GM18868 (cell line): Measurements from ENCODE around the gene TNFSF11.

Experiments used
- ATAC-seq: cut with Tn5 transposase; IDR thresholded peaks from one replicate; pipeline ENCODE4 v1.9.1; 2021; ENCODE audit warnings: mild to moderate bottlenecking, moderate library complexity; ENCODE audit not compliant: unreplicated experiment

Gene TNFSF11

DNA sequence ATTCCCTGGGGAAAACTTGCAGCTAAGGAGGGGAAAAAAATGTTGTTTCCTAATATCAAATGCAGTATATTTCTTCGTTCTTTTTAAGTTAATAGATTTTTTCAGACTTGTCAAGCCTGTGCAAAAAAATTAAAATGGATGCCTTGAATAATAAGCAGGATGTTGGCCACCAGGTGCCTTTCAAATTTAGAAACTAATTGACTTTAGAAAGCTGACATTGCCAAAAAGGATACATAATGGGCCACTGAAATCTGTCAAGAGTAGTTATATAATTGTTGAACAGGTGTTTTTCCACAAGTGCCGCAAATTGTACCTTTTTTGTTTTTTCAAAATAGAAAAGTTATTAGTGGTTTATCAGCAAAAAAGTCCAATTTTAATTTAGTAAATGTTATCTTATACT is 33.6 kb downstream of the TNFSF11 start:
- no peak for ATAC-seq

DNA sequence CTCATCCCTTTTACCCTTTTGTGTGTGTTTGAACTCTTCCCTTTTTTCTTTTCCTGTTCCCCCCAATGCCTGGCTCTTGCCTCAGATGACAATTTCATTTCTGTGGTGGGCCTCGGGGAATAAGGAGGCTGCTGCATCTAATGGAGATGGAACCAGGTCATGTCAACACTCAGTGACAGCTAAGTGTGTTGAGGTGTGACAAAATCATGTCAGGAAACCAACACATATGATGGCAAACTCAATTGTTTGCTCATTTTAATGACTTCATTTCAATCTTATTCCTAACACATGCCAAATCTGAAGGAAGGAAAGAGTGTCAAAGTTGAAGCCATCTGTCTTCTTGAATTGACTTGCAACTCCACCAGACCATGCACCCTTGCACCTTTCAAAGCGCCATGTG is 36.7 kb downstream of the TNFSF11 start:
- ATAC-seq = no peak

DNA sequence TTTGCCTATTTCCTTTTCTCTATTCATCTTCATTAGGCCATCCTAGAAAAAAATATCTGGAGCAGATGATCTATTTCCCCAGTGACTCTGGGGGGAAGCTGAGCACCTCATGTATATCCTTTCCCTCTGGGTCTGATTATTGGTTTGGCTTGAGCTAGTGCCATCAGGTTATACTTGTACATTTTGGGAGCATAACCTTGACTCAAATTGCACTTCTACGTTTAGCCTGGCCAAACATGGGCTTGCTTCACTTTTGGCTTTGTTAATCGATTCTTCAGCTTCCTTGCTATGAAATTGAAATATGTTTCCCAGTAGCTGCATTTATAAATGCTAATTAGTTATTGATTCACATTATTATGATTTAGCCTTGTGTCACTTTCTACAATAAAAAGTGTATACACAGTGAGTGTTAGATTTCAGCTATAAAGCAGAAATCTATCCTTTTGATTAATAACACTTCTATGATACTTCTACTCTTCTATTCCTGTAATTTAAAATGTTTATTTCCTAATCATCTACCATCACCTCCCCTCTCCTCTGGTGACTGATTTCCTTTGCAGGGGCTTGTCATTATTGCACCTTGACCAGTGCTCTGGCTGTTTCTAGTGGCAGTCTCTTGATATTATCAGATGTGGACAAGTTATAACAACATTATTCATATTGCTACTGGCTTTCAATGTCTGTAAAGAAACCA is 37.3 kb downstream of the TNFSF11 start:
- ATAC-seq = no peak

DNA sequence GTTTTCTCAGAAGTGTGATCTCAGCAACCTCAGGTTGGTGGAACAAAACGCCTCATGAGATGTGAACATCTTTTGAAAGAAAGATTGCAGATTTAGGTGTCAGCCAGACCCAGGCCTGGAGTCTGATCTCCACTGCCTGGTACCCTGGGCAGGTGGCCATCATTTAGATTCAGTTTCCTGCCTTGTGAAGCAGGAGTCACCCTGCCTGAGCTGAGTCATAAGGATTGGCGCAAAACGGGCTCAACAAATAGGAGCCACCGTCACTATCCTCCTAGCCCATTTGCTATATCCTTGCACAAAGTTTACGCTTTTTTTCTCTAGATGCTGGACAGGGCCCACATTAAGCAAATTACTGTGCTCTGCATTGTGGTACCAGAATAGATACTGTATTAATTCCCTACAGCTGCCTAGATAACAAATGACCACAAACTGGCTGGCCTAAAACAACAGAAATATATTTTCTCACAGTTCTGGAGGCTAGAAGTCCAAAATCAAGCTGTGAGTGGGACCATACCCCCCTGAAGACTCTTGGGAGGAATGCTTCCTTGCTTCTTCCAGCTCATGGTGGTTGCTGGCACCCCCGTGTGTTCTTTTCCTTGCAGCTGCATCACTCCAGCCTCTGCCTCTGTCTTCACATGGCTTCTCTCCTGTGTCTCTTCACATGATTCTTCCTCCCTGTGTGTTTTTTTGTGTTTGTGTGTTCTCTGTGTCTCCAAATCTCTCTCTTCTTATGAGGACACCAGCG is 38.2 kb downstream of the TNFSF11 start:
- ATAC-seq = no peak

DNA sequence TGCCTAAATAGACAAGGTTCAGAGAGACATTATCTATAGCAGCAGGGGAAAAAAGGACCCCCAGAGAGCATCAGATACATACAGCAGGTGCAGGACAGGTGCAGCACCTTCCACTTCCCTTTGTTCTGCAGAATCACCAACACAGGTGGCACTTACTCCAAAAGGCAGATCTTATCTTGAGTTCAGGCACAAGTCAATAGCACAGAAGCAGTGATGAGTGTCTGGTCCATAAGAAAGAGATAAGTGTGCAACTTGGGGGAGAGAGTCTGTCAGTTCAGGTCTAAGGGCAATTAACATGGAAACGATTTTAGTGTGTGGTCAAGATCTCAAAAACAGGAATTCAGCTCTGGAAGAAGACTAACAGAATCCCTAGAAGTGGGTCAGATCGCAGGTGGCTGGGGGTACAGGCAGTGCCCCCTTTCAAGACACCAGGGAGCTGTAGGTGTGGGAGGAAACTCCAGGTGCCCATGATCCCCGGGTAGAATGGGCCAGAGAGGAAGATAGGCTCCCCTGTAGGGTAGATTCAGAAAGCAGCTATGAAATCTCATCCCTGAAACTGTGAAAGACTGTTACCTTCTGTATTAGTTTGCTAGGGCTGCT is 40.6 kb downstream of the TNFSF11 start:
- no peak for ATAC-seq

DNA sequence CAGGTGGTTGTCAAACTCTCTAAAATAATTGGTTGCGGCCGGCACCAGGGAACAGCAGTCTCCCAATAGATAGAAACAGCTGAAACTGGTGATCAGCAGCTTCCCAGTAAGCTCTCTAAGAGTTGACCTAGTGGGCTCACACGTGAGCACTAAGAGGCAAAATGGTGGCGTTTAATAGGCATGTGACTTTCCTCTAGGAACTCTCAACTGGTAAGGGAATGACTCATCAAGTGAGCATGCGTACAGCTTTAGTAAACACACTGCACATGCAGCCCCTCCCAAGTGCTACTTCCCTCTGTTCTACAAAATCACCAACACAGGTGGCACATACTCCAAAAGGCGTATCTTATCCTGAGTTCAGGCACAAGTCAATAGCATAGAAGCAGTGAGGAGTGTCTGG is 41.7 kb downstream of the TNFSF11 start:
- ATAC-seq = no peak

DNA sequence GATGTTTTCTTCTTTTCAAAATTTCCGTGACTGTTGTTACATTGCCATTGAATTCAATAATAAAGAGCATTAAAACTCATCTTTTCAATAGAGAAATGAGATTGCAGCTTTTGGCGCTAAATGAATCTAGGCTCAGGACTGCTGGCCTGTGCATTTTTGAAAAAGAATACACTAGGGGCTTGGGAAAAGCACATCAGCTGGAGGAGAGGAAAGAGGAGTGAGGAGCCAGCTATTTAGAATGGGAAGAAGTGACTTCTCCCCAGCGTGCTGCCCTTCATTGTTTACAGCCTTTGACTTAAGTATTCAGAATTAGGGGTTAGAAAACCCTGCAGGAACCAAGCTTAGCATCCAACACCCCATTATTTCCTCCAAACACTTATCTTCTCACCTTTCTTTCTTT is 43.3 kb downstream of the TNFSF11 start:
- no peak for ATAC-seq

DNA sequence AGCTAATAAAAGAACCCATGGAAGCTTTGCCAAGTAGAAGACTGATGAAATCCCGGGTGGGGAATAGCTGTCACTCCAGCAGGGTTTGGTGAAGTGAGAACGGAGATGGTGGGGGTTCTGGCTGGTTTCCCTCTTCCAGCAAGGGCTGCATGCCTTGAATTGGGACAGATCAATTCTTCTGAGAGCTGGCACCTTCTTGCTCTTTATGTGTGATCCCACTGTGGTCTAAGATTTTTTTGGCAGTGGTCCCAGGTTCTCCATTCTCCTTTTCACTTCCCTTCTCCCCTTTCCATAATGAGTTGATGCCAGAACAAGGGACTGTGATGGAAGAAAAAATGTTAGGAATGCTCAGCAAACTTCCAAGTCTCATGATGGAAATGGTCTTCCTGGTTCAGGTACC is 50.0 kb downstream of the TNFSF11 start:
- no peak for ATAC-seq

DNA sequence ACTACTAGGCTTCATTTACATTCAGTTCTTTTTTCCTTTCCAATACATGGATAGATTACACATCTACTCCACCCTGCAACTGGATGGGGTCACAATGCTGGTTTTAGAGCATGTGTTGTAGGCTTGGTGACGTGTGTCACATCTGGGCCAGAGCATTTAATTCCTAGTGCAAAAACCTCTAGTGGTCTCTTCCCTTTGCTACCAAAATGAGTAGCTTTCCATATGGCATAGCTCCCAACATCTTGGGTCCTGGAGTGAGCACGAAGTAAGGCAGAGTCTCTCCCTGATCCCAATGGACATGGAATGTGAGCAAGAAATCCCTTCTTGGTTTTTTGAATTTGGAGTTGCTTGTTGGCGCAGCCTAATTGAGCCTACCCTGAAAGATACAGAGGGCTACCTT is 51.7 kb downstream of the TNFSF11 start:
- ATAC-seq = no peak

DNA sequence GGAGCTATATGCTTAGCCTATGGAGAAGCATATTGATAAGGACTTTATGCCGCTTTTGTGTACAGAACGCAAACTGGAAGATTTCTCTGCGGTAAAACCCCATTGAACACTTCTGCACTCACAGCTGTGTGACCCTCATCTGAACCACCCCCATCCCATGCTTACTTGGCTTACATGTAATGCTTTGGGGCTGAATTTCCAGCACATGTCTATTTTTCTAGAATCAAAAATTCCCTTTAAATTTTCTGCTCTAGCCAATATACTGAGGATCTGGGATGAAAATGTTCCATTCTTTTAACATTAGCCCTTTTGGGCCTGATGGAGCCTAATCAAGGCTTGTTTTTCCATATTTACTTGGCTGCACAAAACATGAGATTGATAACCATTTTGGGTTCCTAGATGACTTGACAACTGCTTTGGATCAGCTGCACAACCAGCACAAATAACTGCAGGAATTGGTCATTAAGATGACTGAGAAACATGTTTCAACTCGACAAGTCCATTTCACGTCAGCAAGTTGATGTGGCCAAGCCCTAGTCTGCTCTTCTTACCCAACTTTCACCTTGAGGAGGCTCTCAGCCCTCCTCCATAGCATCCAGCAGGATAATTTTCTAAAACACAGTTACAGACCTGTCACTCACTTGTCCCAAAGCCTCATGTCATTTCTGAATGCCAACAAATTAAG is 52.4 kb downstream of the TNFSF11 start:
- ATAC-seq = no peak

DNA sequence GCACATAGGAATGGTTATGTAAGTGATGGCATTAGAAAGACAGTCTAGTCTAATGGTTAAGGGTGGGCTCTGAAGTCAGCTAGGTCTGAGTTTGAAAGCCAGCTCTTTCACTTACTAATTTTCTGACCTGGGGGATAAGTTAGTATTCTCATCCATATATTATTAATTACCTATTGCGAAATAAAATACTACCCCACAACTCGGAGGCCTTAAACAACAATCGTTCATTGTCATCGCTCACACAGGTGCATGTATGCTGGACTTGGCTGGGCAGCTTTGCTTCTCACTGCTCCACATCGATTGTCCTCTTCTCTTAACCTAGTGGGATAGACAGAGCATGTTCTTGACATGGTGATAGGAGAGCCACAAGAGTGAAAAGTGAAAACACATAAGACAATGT is 54.7 kb downstream of the TNFSF11 start:
- no peak for ATAC-seq

DNA sequence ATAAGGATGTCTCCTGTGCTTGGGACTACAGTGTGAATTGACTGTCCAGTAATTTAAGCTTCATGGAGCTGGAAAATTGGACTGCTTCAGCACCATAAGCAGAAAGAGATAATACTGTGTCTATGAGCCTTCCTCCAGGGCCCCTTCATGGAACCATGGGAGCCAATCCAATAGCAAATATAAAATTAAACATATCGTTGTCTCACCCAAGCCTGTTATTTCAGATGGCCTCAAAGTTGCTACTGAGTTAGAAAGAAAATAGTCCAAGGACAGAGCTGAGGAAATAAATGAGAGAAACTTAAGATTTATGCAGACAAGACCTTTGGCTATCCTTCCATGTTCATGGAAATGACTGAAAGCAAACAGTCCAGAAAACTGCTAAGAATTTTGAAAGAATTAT is 57.2 kb downstream of the TNFSF11 start:
- no peak for ATAC-seq

DNA sequence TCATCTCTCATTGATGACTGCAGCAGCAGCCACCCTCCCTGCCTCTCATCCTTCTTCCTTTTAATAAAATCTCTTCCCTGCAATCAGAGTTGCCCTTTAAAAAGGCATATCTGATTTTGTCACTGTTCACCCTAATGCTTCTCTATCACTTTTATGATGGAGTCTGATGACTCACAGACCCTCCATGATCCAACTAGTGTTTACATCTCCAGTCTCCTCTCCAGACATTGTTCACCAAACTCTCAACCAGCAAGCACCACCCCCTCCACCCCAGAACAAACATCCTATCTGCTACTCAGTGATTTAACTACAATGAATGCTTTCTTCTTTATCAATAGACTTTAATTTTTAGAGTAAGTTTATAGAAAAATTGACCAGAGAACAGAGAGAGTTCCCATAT is 59.5 kb downstream of the TNFSF11 start:
- ATAC-seq = no peak

DNA sequence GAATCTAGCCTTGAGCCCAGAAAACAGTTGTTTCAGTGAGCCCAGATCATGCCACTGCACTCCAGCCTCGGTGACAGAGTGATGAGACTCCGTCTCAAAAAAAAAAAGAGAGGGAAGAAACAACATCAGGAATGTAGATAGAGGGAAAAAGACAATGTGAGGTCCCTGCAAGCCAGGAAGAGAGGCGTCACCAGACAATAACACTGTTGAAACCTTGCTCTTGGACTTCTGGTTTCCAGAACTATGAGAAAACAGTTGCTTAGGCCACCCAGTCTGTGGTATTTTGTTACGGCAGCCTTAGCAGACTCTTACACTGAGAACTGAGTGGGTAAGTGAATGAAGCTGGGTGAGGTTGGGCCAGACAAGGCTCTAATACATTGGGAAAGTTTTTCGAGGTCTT is 64.1 kb downstream of the TNFSF11 start:
- no peak for ATAC-seq

DNA sequence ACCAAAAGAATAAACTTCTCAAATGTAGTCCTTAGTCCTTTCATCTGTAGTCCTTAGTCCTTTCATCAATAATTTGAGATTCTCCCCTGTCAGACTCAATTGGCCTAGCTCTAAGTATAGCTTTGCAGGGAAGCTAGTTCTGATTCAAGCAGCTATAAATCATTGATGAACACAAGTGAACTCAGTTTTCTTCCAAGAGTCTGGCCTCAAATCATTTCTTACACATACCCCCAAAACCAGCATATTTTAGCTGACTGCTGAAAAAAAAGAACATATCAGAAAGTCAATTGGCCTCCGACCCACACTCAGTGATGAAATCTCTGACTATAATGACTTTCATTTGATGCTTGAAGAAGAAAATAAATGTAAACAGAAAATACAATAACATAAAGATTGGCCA is 64.9 kb downstream of the TNFSF11 start:
- no peak for ATAC-seq

DNA sequence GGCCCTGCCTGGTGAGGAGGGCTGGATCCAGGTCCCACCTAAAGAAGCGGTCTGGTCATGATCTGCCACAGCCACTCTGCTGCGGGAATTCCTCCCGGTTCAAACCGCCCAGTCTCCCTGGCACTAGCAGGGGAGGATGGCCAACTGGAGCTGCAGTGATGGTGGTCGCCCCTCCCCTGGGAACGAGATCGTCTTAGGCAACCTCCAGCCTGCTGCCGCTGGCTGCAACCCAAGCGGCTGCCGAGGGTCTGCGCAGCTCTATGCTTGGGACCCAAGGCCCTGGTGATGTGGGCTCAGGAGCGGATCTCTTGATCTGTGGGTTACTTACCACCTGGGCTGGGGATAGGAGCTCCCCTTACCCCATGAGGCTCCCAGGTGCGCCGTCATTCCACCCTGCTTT is 69.1 kb downstream of the TNFSF11 start:
- ATAC-seq = no peak

DNA sequence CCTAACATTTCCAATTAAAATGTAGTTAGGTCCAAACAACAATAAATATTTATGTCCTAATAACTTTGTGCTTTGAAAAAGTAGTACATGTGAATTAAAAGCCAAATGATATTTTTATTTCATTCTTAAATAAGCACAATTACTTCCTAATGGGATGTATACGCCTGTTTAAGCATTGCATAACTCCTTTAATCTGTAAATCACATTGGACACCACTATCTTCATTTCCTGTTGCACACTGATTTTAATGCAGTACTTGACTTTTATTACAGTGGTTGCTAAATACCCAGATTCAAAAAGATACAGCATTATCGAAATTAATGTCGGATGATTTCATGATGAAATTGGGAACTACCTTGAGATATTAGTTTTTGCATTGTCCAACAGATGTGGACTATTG is 70.9 kb downstream of the TNFSF11 start:
- no peak for ATAC-seq

DNA sequence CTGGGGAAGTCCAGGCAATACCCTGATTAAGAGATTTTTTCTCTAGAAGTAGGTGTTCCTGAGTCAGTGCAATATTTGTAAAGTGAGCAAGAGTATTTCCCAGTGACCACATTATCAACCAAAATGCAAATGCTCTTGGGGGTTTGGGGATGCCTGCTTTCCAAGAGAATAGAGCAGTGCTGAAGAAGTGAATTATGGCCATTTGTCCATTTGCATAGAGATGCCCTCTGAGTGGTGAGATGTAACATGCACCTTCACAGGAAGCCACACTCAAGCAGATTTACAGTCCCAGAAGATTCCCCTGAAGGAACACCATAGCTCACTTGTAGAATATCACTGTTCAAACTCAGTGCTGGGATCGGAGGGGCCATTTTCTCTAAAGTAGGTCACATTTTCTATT is 71.8 kb downstream of the TNFSF11 start:
- ATAC-seq = no peak

DNA sequence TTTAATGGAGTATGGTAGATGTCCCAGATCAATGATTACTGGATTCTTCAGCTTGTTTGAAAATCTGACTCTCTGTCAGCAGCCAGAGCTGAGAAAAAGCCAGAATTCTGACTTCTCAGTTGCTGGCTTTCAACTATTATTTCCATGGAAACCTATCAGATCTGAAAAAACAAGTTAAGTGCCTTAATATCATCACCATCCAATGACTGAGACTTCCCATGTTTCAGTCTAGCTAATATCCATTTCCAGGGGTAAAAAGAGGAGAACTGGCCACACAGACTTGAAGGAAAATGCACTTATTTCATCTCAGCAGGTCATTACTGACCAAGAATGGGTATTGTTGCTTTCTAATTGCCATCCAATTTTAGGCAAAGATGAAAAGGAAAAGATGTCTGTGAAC is 75.2 kb downstream of the TNFSF11 start:
- no peak for ATAC-seq

DNA sequence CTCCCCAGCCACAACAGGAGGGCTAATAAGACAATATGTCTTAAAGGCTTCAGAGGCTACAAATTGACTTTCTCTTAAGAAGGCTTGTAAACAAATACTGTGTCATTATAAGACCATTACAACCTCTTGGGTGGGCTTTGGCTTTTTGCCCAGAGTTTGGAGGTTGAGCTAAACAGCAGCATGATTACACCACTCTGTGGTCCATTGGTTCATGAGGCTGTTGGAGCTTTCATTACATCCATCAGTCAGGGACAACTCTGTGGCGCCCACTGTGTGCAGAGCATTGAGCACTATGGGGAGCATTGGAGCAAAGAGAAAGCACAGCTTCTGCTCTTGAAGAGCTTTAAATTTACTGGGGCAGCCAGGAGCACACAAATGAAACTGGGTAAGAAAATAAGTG is 75.9 kb downstream of the TNFSF11 start:
- no peak for ATAC-seq

DNA sequence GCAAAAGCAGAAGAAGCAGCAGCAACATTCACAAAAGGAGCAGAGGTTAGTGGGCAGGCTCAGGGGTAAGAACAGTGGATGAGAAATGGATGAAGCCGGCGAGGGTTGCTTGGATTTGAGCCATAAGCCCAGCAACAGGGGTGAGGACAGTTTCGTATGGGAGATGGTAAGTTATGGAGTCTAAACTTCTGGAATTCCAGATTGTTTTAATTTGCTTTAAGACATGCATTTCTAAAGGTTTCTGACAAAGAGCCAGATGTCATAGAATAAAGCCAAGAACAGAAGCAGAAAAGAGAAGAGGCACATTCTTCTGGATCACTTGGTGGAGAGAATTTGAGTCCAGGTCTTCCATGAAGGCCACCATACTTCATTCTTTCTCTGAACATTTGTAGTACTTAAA is 76.6 kb downstream of the TNFSF11 start:
- no peak for ATAC-seq
